GM12878 (cell line): ENCODE measurements around the gene RNF40. TPM values are rescaled to one million over a fixed set of nuclear protein-coding genes. Genes with fewer than 3 reads are reported as not detected.

Source experiments
- ATAC-seq: fragments of 200-7000 bp; cut with Tn5 transposase; 3 replicates; pipeline ENCODE4 v1.9.1; 2020; ENCODE audit warnings: mild to moderate bottlenecking, moderate library complexity
- BruUV-seq: library from RNA; stranded (reverse); fragments of 400-500 nt; replicated peaks from 2 replicates; lab custom pipeline; 2021; lab: Mats Ljungman, UMichigan
- CTCF ChIA-PET: fragments of 300-600 bp; sonication (Branson Sonifier 250); formaldehyde crosslinking; extraction: SDS; loops from one replicate; lab custom pipeline; 2021; ENCODE audit warnings: inconsistent platforms; lab: Yijun Ruan, JAX
- POLR2A ChIA-PET: fragments of 350-600 bp; formaldehyde crosslinking; extraction: SDS; loops from one replicate; lab custom pipeline; 2021; ENCODE audit warnings: inconsistent platforms; lab: Charles Lee
- RAD21 ChIA-PET: fragments of 300-600 bp; sonication (Branson Sonifier 250); formaldehyde crosslinking; loops from one replicate; lab custom pipeline; 2023; ENCODE audit warnings: antibody characterized with exemption; ENCODE audit not compliant: unreplicated experiment; lab: Charles Lee
- SMC1A ChIA-PET: fragments of 300-600 bp; sonication (Branson Sonifier 250); formaldehyde crosslinking; loops from one replicate; lab custom pipeline; 2023; ENCODE audit not compliant: unreplicated experiment, uncharacterized antibody; lab: Charles Lee
- DNase-seq: peaks from one replicate; pipeline ENCODE4 v3.0.0-alpha.2; 2011; ENCODE audit warnings: low read depth, low spot score
- FAIRE-seq: peaks from 3 replicates; lab custom pipeline; 2011; peaks lifted over from hg19 to GRCh38; lab: Jason Lieb, UNC
- H2AFZ ChIP-seq: 2 replicates; pipeline ENCODE4 v1.6.0; 2011; ENCODE audit warnings: low read depth, low read length, control low read depth; ENCODE audit not compliant: control insufficient read depth
- H3K27ac ChIP-seq: 2 replicates; pipeline ENCODE4 v1.5.1; 2011; ENCODE audit warnings: control low read depth; ENCODE audit not compliant: control insufficient read depth, insufficient read depth
- H3K27me3 ChIP-seq, 2 experiments: replicated peaks in 1 of 2; 2 replicates each; pipeline versions ENCODE4 v1.6.0 to v1.6.1; 2011; ENCODE audit warnings: low read length in 1 of 2; ENCODE audit not compliant: control insufficient read depth in 2 of 2, insufficient read depth in 2 of 2
- H3K36me3 ChIP-seq, 2 experiments: 2 replicates each; pipeline ENCODE4 v1.5.1; 2011; ENCODE audit warnings: low read length in 1 of 2; ENCODE audit not compliant: control insufficient read depth in 2 of 2, insufficient read depth in 2 of 2
- H3K4me1 ChIP-seq: 2 replicates; pipeline ENCODE4 v1.6.1; 2011; ENCODE audit warnings: mild to moderate bottlenecking, low read length, moderate library complexity, mixed read lengths; ENCODE audit not compliant: control insufficient read depth, insufficient read depth
- H3K4me2 ChIP-seq: 2 replicates; pipeline ENCODE4 v1.6.0; 2011; ENCODE audit warnings: control low read depth; ENCODE audit not compliant: control insufficient read depth, insufficient read depth
- H3K4me3 ChIP-seq: fragments of 200-600 bp; sonication (generic); 2 replicates; pipeline ENCODE4 v1.5.1; 2016
- H3K79me2 ChIP-seq: 2 replicates; pipeline ENCODE4 v1.6.0; 2011; ENCODE audit warnings: low read length; ENCODE audit not compliant: control insufficient read depth, insufficient read depth
- H3K9ac ChIP-seq: 2 replicates; pipeline ENCODE4 v1.8.0; 2011; ENCODE audit warnings: low read length, control low read depth, mixed read lengths; ENCODE audit not compliant: control insufficient read depth, insufficient read depth
- H3K9me3 ChIP-seq: replicated peaks from 3 replicates; pipeline ENCODE4 v1.5.1; 2011; ENCODE audit warnings: mild to moderate bottlenecking, low read length; ENCODE audit not compliant: control insufficient read depth, insufficient read depth
- H4K20me1 ChIP-seq: 2 replicates; pipeline ENCODE4 v1.6.0; 2011; ENCODE audit not compliant: control insufficient read depth, insufficient read depth
- ESRRA ChIP-seq: IDR thresholded peaks from 2 replicates; pipeline ENCODE4 v1.6.1; 2012; ENCODE audit warnings: mild to moderate bottlenecking, low read length, improper control_type of control experiment
- LARP7 ChIP-seq: fragments of 450-650 bp; IDR thresholded peaks from 2 replicates; pipeline ENCODE4 v1.6.1; 2017; ENCODE audit warnings: mild to moderate bottlenecking
- PAX5 ChIP-seq: IDR thresholded peaks from 2 replicates; pipeline ENCODE4 v1.6.1; 2011; ENCODE audit warnings: low read depth, low read length, borderline replicate concordance
- SMC3 ChIP-seq: IDR thresholded peaks from 2 replicates; pipeline ENCODE4 v1.6.1; 2011; ENCODE audit warnings: low read length, improper control_type of control experiment, borderline replicate concordance
- ZBTB40 ChIP-seq: fragments of 450-650 bp; IDR thresholded peaks from 2 replicates; pipeline ENCODE4 v1.6.1; 2016; ENCODE audit warnings: mild to moderate bottlenecking, moderate library complexity, borderline replicate concordance
- WGBS: methylation state at CpG from one replicate; pipeline ENCODE4 v1.1.6; 2016; ENCODE audit warnings: low lambda C conversion rate; ENCODE audit not compliant: insufficient replicate concordance, insufficient coverage; ENCODE audit errors: missing lambda C conversion rate; 5-methylcytosine and 5-hydroxymethylcytosine counted together
- in situ Hi-C: fragments of 300-500 bp; cut with MboI; formaldehyde crosslinking; loops from 9 replicates; pipeline ENCODE4 v1.14.3; 2018; ENCODE audit warnings: mixed read lengths
- intact Hi-C: fragments of 100-400 bp; cut with micrococcal nuclease; formaldehyde crosslinking; loops from one replicate; pipeline ENCODE4 v1.14.2; 2022; ENCODE audit not compliant: unreplicated experiment
- polyA plus RNA-seq, 11 experiments: library from polyadenylated mRNA; depleted of rRNA in 4 of 11; unstranded in 6 of 11; stranded (reverse) in 5 of 11; fragments of >200 nt; fragmentation: Nextera tagmentation in 4 of 11; fragmentation: Illumina TruSeq in 1 of 11; extraction: Ambion mirVana in 4 of 11; extraction: Trizol in 1 of 11; gene quantifications; 1 replicate in 1 of 11; 2 replicates in 10 of 11; pipeline versions ENCODE4 v1.2.1 to v1.2.3, GENCODE V29; 2011 to 2016; ENCODE audit warnings: inconsistent platforms in 2 of 11, missing spikeins in 2 of 11, low read depth in 1 of 11
- total RNA-seq, 4 experiments: library from RNA; depleted of rRNA in 3 of 4; stranded (reverse); fragments of >200 nt in 3 of 4; fragmentation: Illumina TruSeq in 1 of 4; extraction: Trizol in 1 of 4; gene quantifications; 2 replicates each; pipeline versions ENCODE4 v1.2.1 to v1.2.3, GENCODE V29; 2013 to 2021
- TF ChIP-seq, protein P1 (sequence below), 3 experiments: IDR thresholded peaks in 2 of 3; conservative IDR thresholded peaks in 1 of 3; 2 replicates each; pipeline ENCODE4 v1.5.1; 2011; ENCODE audit warnings: low read depth in 3 of 3, low read length in 3 of 3, mild to moderate bottlenecking in 3 of 3, control low read depth in 2 of 3, moderate library complexity in 2 of 3, inconsistent platforms in 1 of 3, mixed read lengths in 1 of 3; ENCODE audit not compliant: control insufficient read depth in 2 of 3, insufficient read depth in 1 of 3; ENCODE audit errors: extremely low read depth in 1 of 3
- TF ChIP-seq, protein P2 (sequence below): IDR thresholded peaks from 2 replicates; pipeline ENCODE4 v1.6.1; 2012; ENCODE audit warnings: low read depth, low read length, improper control_type of control experiment

RNF40 gene
- total and polyA plus RNA-seq, 10 of the 15 experiments (the other 5 are each of a cell fraction or from before 2014, with no cell fraction given) = 3.7 to 97.6 (median 58.4) TPM

DNA sequence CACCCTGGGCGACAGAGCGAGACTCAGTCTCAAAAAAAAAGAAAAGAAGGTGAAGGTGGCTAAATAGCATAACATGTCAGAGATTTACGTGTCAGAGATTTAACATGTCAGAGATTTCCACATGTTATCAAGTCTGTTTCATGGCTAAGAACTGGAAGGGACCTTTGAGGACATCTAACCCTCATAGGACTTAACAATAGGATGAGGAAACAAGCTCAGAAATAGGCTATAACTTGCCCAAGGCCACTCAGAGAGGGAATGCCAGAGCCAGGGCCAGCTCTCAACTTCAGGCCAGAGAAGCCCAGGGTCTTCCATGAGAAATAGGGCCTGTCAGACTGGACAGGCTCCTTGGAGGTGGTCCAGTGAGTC is 51.7 kb downstream of the RNF40 start:
- H3K9me3 ChIP-seq = no peaks in the 10 kb centered on the region
- peak overlapping the region; percentile 84 for H3K27ac ChIP-seq
- in situ Hi-C loops (no loop called here), intact Hi-C loops (loop anchor here (2.0 kb wide), 1 partner anchor 65 kb away; the partner anchor contains the start of gene PHKG2)
- no peak; the same call in 2 of the 3 replicates for ATAC-seq
- peaks cover 9% of the 10 kb centered on the region for H3K4me1 ChIP-seq
- CTCF ChIA-PET = interaction anchor here (0.7 to 3.0 kb wide), 21 partner anchors 8 to 152 kb away, joined by 3 to 26 read pairs (median 4); partner anchors contain the start of genes ORAI3 and PHKG2
- peak; percentile 7 for DNase-seq
- no peak for FAIRE-seq
- TF ChIP-seq PAX5 (no peak), SMC3 (no peak), ZBTB40 (peak; percentile 45; the same call in 1 of the 2 replicates), ESRRA (no peak), LARP7 (no peak)
- TF ChIP-seq, protein P1, sequence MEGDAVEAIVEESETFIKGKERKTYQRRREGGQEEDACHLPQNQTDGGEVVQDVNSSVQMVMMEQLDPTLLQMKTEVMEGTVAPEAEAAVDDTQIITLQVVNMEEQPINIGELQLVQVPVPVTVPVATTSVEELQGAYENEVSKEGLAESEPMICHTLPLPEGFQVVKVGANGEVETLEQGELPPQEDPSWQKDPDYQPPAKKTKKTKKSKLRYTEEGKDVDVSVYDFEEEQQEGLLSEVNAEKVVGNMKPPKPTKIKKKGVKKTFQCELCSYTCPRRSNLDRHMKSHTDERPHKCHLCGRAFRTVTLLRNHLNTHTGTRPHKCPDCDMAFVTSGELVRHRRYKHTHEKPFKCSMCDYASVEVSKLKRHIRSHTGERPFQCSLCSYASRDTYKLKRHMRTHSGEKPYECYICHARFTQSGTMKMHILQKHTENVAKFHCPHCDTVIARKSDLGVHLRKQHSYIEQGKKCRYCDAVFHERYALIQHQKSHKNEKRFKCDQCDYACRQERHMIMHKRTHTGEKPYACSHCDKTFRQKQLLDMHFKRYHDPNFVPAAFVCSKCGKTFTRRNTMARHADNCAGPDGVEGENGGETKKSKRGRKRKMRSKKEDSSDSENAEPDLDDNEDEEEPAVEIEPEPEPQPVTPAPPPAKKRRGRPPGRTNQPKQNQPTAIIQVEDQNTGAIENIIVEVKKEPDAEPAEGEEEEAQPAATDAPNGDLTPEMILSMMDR (IDR thresholded peaks at IDR 0.05 in 2 of 3, conservative IDR thresholded peaks at IDR 0.05 in 1 of 3; ENCODE audit: control insufficient read depth in 2 of 3, extremely low read depth in 1 of 3, insufficient read depth in 1 of 3, low read depth in 3 of 3, low read length in 3 of 3) = no peak
- TF ChIP-seq, protein P2, sequence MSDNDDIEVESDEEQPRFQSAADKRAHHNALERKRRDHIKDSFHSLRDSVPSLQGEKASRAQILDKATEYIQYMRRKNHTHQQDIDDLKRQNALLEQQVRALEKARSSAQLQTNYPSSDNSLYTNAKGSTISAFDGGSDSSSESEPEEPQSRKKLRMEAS = no peak
- peak overlapping the region; percentile 92 for H3K4me2 ChIP-seq
- POLR2A ChIA-PET = interaction anchor here (1.5 to 1.6 kb wide), 2 partner anchors 34 to 61 kb away, joined by 3 to 4 read pairs; no protein-coding TSS in a partner anchor
- H3K9ac ChIP-seq = peak overlapping the region; percentile 88
- H2AFZ ChIP-seq = peak overlapping the region; percentile 97
- no peaks in the 10 kb centered on the region for H3K79me2 ChIP-seq
- H3K27me3 ChIP-seq = no peaks in the 10 kb centered on the region
- TSS peak; percentile 98 for BruUV-seq
- H3K4me3 ChIP-seq = peak overlapping the region; percentile 58
- H3K36me3 ChIP-seq = no peaks in the 10 kb centered on the region
- 89% methylated on average over 3 of the region's 3 CpGs for WGBS
- no peaks in the 10 kb centered on the region for H4K20me1 ChIP-seq
- RAD21 ChIA-PET = interaction anchor here (0.6 to 1.9 kb wide), 6 partner anchors 31 to 120 kb away, joined by 3 to 9 read pairs (median 6); partner anchors contain the start of genes FBXL19 and PHKG2
- SMC1A ChIA-PET = interaction anchor here (0.9 to 2.4 kb wide), 7 partner anchors 9 to 128 kb away, joined by 3 to 12 read pairs (median 4); no protein-coding TSS in a partner anchor
